Keratinocyte (primary cell): Measurements from ENCODE around the gene PIP4K2C.

Experiments used
- CTCF ChIP-seq, 3 experiments: IDR thresholded peaks in 1 of 3; conservative IDR thresholded peaks in 1 of 3; optimal IDR thresholded peaks in 1 of 3; 2 replicates in 2 of 3; 3 replicates in 1 of 3; pipeline versions ENCODE3 to v1.5.1; 2011; ENCODE audit warnings: low read length in 3 of 3, mild to moderate bottlenecking in 3 of 3, moderate library complexity in 2 of 3, control low read depth in 1 of 3, inconsistent platforms in 1 of 3; ENCODE audit not compliant: insufficient read depth in 2 of 3; ENCODE audit errors: extremely low read depth in 1 of 3
- EZH2 ChIP-seq: IDR thresholded peaks from one replicate; pipeline ENCODE4 v1.6.1; 2012; ENCODE audit warnings: inconsistent platforms, mild to moderate bottlenecking, low read length, moderate library complexity

GRCh38 chr12:57549203-57549908, 41.6 kb upstream of the PIP4K2C start:
- TF ChIP-seq CTCF (optimal IDR thresholded peaks at IDR 0.05 in 1 of 3, IDR thresholded peaks at IDR 0.05 in 1 of 3, conservative IDR thresholded peaks at IDR 0.05 in 1 of 3; ENCODE audit: extremely low read depth in 1 of 3, insufficient read depth in 2 of 3, low read length in 3 of 3): no peak
- TF ChIP-seq EZH2: no peak
